ENCODE results near the gene TIMELESS. TPM values are rescaled to one million over a fixed set of nuclear protein-coding genes. Genes with fewer than 3 reads are reported as not detected.

TIMELESS gene
- total and polyA plus RNA-seq, 5 donors from 2014 or later: 2.8 to 7.3 (median 5.1) TPM

DNA sequence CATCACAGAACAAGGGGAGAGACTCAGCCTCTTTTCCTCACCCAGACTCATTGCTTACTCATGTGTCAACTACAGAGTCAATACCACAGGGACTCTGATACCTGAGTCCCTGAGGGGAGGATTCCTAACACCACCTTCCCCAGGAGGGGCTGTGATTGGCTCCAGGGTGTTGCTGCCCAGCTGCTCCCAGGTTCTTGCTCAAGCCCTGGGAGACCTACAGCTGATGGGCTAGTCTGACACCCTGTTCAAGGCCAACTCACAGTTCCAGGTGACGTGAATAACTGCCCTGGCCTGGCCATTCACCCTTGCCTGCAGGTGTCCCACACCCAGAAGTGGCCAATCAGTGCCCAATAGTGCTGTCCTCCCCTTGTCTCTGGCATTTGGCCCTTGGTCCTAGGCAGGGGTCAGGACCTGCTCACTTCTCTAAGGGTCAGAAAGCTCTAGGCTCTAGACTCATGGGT is 27.8 kb upstream of the TIMELESS start:
- Histone ChIP-seq H3K27me3 (ENCODE audit: control insufficient read depth, insufficient read depth, low read length) (no peaks in the 10 kb centered on the region), H3K27ac (ENCODE audit: insufficient read depth, low read length, poor library complexity, severe bottlenecking) (no peak overlapping the region), H3K4me1 (ENCODE audit: control insufficient read depth, insufficient read depth, low read length, poor library complexity, severe bottlenecking) (no peaks in the 10 kb centered on the region), H3K4me3 (ENCODE audit: low read depth, low read length) (no peak overlapping the region), H3K36me3 (ENCODE audit: control insufficient read depth, insufficient read depth, low read length) (no peaks in the 10 kb centered on the region), H3K9me3 (ENCODE audit: control insufficient read depth in 2 of 2, low read length in 2 of 2) (no peaks in the 10 kb centered on the region)
- H3K9me3 Mint-ChIP-seq: no peaks in the 10 kb centered on the region
- no peaks in the 10 kb centered on the region for H3K27me3 Mint-ChIP-seq
- DNase-seq (no peak), ATAC-seq (ENCODE audit: low read depth in 2 of 2) (no peak)
- H3K27ac Mint-ChIP-seq: peak overlapping the region in 1 of 3 donors; percentile 38
- H3K4me3 Mint-ChIP-seq: no peak overlapping the region
- H3K4me1 Mint-ChIP-seq: peaks cover 3 to 12% (median 9%) of the 10 kb centered on the region in 4 donors
- peaks cover 15% of the 10 kb centered on the region for H3K36me3 Mint-ChIP-seq

DNA sequence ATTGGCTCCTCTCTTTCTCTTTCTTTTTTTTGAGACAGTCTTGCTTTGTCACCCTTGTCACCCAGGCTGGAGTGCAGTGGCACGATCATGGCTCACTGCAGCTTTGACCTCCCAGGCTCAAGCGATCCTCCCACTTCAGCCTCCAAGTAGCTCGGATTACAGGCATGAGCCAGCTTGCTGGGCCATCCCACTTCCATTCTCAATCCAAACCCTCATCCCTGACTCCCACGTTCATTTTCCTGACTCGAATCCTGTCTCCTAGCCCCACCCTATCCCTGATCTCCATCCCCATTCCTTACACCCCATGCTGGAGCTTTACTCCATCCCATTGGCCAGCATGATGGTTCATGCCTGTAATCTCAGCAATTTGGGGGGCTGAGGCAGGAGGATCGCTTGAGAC is 26.9 kb upstream of the TIMELESS start:
- Histone ChIP-seq H3K36me3 (ENCODE audit: control insufficient read depth, insufficient read depth, low read length) (peaks cover 4% of the 10 kb centered on the region), H3K4me1 (ENCODE audit: control insufficient read depth, insufficient read depth, low read length, poor library complexity, severe bottlenecking) (no peaks in the 10 kb centered on the region), H3K27me3 (ENCODE audit: control insufficient read depth, insufficient read depth, low read length) (no peaks in the 10 kb centered on the region), H3K9me3 (ENCODE audit: control insufficient read depth in 2 of 2, low read length in 2 of 2) (no peaks in the 10 kb centered on the region), H3K27ac (ENCODE audit: insufficient read depth, low read length, poor library complexity, severe bottlenecking) (no peak overlapping the region), H3K4me3 (ENCODE audit: low read depth, low read length) (no peak overlapping the region)
- Mint-ChIP-seq H3K9me3 (no peaks in the 10 kb centered on the region), H3K36me3 (peaks cover 15% of the 10 kb centered on the region), H3K4me3 (no peak overlapping the region), H3K4me1 (peaks cover 11 to 12% (median 12%) of the 10 kb centered on the region in 4 donors), H3K27me3 (no peaks in the 10 kb centered on the region), H3K27ac (peak overlapping the region in 1 of 3 donors; percentile 92)
- DNase-seq: no peak
- ATAC-seq (ENCODE audit: low read depth in 2 of 2): no peak

GRCh38 chr12:56474389-56474788 is 25.2 kb upstream of the TIMELESS start:
- DNase-seq: no peak
- Histone ChIP-seq H3K27ac (ENCODE audit: insufficient read depth, low read length, poor library complexity, severe bottlenecking) (no peak overlapping the region), H3K4me1 (ENCODE audit: control insufficient read depth, insufficient read depth, low read length, poor library complexity, severe bottlenecking) (peaks cover 11% of the 10 kb centered on the region), H3K4me3 (ENCODE audit: low read depth, low read length) (no peak overlapping the region), H3K9me3 (ENCODE audit: control insufficient read depth in 2 of 2, low read length in 2 of 2) (no peaks in the 10 kb centered on the region), H3K27me3 (ENCODE audit: control insufficient read depth, insufficient read depth, low read length) (no peaks in the 10 kb centered on the region), H3K36me3 (ENCODE audit: control insufficient read depth, insufficient read depth, low read length) (peaks cover 4% of the 10 kb centered on the region)
- Mint-ChIP-seq H3K9me3 (no peaks in the 10 kb centered on the region), H3K4me3 (no peak overlapping the region), H3K27me3 (no peaks in the 10 kb centered on the region), H3K36me3 (peaks cover 11% of the 10 kb centered on the region), H3K27ac (peak overlapping the region in 1 of 3 donors; percentile 38), H3K4me1 (peaks cover 9 to 25% (median 17%) of the 10 kb centered on the region in 4 donors)
- no peak for ATAC-seq (ENCODE audit: low read depth in 2 of 2)

GRCh38 chr12:56469007-56469930 is 20.0 kb upstream of the TIMELESS start:
- ATAC-seq (ENCODE audit: low read depth in 2 of 2): no peak
- Mint-ChIP-seq H3K4me3 (peak overlapping the region; percentile 95 to 99 (median 97)), H3K27ac (peak overlapping the region; percentile 98 to 99 (median 99)), H3K36me3 (peaks cover 8% of the 10 kb centered on the region), H3K27me3 (no peaks in the 10 kb centered on the region), H3K9me3 (no peaks in the 10 kb centered on the region), H3K4me1 (peaks cover 11 to 43% (median 25%) of the 10 kb centered on the region in 4 donors)
- Histone ChIP-seq H3K4me1 (ENCODE audit: control insufficient read depth, insufficient read depth, low read length, poor library complexity, severe bottlenecking) (peaks cover 28% of the 10 kb centered on the region), H3K27ac (ENCODE audit: insufficient read depth, low read length, poor library complexity, severe bottlenecking) (peak overlapping the region; percentile 95), H3K36me3 (ENCODE audit: control insufficient read depth, insufficient read depth, low read length) (peaks cover 4% of the 10 kb centered on the region), H3K9me3 (ENCODE audit: control insufficient read depth in 2 of 2, low read length in 2 of 2) (no peaks in the 10 kb centered on the region), H3K4me3 (ENCODE audit: low read depth, low read length) (peak overlapping the region; percentile 100), H3K27me3 (ENCODE audit: control insufficient read depth, insufficient read depth, low read length) (no peaks in the 10 kb centered on the region)
- no peak for DNase-seq

GRCh38 chr12:56468216-56469006 is 19.2 kb upstream of the TIMELESS start, which contains the start of gene SPRYD4:
SPRYD4 (plus strand) TSS chr12:56468578; CDS start chr12:56468592, 14 bp downstream.
- peak within 1 kb of the TSS; percentile 95 for H3K27ac ChIP-seq (ENCODE audit: insufficient read depth, low read length, poor library complexity, severe bottlenecking)
- ATAC-seq (ENCODE audit: low read depth in 2 of 2) (peak; percentile 97), DNase-seq (peak; percentile 92 to 97 (median 95))
- peaks cover 4% of the 10 kb centered on the region for H3K36me3 ChIP-seq (ENCODE audit: control insufficient read depth, insufficient read depth, low read length)
- no peaks in the 10 kb centered on the region for H3K27me3 Mint-ChIP-seq
- peaks cover 10 to 43% (median 24%) of the 10 kb centered on the region in 4 donors for H3K4me1 Mint-ChIP-seq
- H3K4me3 Mint-ChIP-seq: peak within 1 kb of the TSS; percentile 95 to 99 (median 97)
- H3K27me3 ChIP-seq (ENCODE audit: control insufficient read depth, insufficient read depth, low read length): no peaks in the 10 kb centered on the region
- H3K9me3 ChIP-seq (ENCODE audit: control insufficient read depth in 2 of 2, low read length in 2 of 2): no peaks in the 10 kb centered on the region
- no peaks in the 10 kb centered on the region for H3K9me3 Mint-ChIP-seq
- peaks cover 28% of the 10 kb centered on the region for H3K4me1 ChIP-seq (ENCODE audit: control insufficient read depth, insufficient read depth, low read length, poor library complexity, severe bottlenecking)
- peak within 1 kb of the TSS; percentile 98 to 99 (median 99) for H3K27ac Mint-ChIP-seq
- peaks cover 7% of the 10 kb centered on the region for H3K36me3 Mint-ChIP-seq
- H3K4me3 ChIP-seq (ENCODE audit: low read depth, low read length): peak within 1 kb of the TSS; percentile 100

- no peak overlapping the region for H3K27ac ChIP-seq (ENCODE audit: insufficient read depth, low read length, poor library complexity, severe bottlenecking)
- no peak overlapping the region for H3K4me3 ChIP-seq (ENCODE audit: low read depth, low read length)
- Mint-ChIP-seq H3K27me3 (peaks cover 10% of the 10 kb centered on the region), H3K4me1 (peaks cover 0 to 9% (median 4%) of the 10 kb centered on the region in 4 donors), H3K27ac (no peak overlapping the region), H3K4me3 (no peak overlapping the region), H3K36me3 (no peaks in the 10 kb centered on the region), H3K9me3 (no peaks in the 10 kb centered on the region)
- ATAC-seq (ENCODE audit: low read depth in 2 of 2) (no peak), DNase-seq (no peak)
- H3K27me3 ChIP-seq (ENCODE audit: control insufficient read depth, insufficient read depth, low read length): no peaks in the 10 kb centered on the region
- H3K36me3 ChIP-seq (ENCODE audit: control insufficient read depth, insufficient read depth, low read length): no peaks in the 10 kb centered on the region
- H3K4me1 ChIP-seq (ENCODE audit: control insufficient read depth, insufficient read depth, low read length, poor library complexity, severe bottlenecking): peaks cover under 1% of the 10 kb centered on the region
- H3K9me3 ChIP-seq (ENCODE audit: control insufficient read depth in 2 of 2, low read length in 2 of 2): no peaks in the 10 kb centered on the region
Observed at GRCh38 chr12:56462565-56462964, 13.3 kb upstream of the TIMELESS start.

GRCh38 chr12:56461235-56462159 is 12.3 kb upstream of the TIMELESS start:
- Mint-ChIP-seq H3K4me3 (no peak overlapping the region), H3K4me1 (peaks cover 0 to 9% (median 3%) of the 10 kb centered on the region in 4 donors), H3K9me3 (no peaks in the 10 kb centered on the region), H3K27me3 (peaks cover 10% of the 10 kb centered on the region), H3K27ac (no peak overlapping the region), H3K36me3 (no peaks in the 10 kb centered on the region)
- Histone ChIP-seq H3K9me3 (ENCODE audit: control insufficient read depth in 2 of 2, low read length in 2 of 2) (no peaks in the 10 kb centered on the region), H3K4me3 (ENCODE audit: low read depth, low read length) (no peak overlapping the region), H3K4me1 (ENCODE audit: control insufficient read depth, insufficient read depth, low read length, poor library complexity, severe bottlenecking) (no peaks in the 10 kb centered on the region), H3K27me3 (ENCODE audit: control insufficient read depth, insufficient read depth, low read length) (no peaks in the 10 kb centered on the region), H3K27ac (ENCODE audit: insufficient read depth, low read length, poor library complexity, severe bottlenecking) (no peak overlapping the region), H3K36me3 (ENCODE audit: control insufficient read depth, insufficient read depth, low read length) (no peaks in the 10 kb centered on the region)
- ATAC-seq (ENCODE audit: low read depth in 2 of 2): no peak
- DNase-seq: no peak
